Activated T-cell treated with anti-CD3 and anti-CD28 coated beads, Interleukin-2, amount 50 U/mL, for 4 hours (primary cell): ENCODE results near the gene SPATA17. TPM values are rescaled to one million over a fixed set of nuclear protein-coding genes. Genes with fewer than 3 reads are reported as not detected.

Experiments used
- ATAC-seq, 2 donors: fragments of 200-7000 bp; cut with Tn5 transposase; one replicate each; pipeline ENCODE4 v1.10.0; 2021
- DNase-seq: peaks from one replicate; pipeline ENCODE4 v3.0.0-alpha.2; 2020
- H3K27me3 Mint-ChIP-seq: one replicate; pipeline ENCODE4 v1.8.0; 2021; ENCODE audit warnings: low read depth, mixed read lengths
- H3K36me3 Mint-ChIP-seq: one replicate; pipeline ENCODE4 v1.8.0; 2022; ENCODE audit warnings: mixed read lengths; ENCODE audit not compliant: insufficient read depth
- H3K4me1 Mint-ChIP-seq: one replicate; pipeline ENCODE4 v1.8.0; 2021; ENCODE audit warnings: low read depth, mixed read lengths
- H3K4me3 Mint-ChIP-seq: one replicate; pipeline ENCODE4 v1.8.0; 2021; ENCODE audit warnings: mild to moderate bottlenecking, moderate library complexity, mixed read lengths
- H3K9me3 Mint-ChIP-seq: one replicate; pipeline ENCODE4 v1.8.0; 2021; ENCODE audit warnings: mixed read lengths
- total RNA-seq, 3 donors: library from RNA; stranded (reverse); gene quantifications; one replicate each; pipeline ENCODE4 v1.2.1, GENCODE V29; 2021

Gene SPATA17
- total RNA-seq, 3 donors from 2014 or later: not detected

DNA sequence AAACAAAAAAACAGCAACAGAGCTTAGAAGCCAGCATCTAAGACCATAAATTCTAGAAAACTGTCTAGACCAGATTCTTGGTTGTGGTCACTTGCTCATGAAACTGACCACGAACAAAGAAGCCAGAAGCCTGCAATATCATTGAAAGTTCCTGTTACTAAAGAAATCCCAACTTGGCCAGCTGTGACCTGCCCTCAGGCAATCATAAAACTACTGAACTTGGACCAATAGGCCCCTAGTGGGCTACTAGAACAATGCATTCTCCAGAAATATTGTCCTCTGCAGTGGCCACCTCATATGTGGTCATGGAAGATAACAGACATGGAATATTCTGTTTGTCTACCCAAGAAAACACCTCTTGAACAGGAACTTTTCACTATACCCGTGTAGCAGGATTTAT, 87.7 kb downstream of the SPATA17 start:
- H3K4me1 Mint-ChIP-seq: no peaks in the 10 kb centered on the region
- ATAC-seq (no peak), DNase-seq (no peak)
- H3K9me3 Mint-ChIP-seq: no peaks in the 10 kb centered on the region
- H3K4me3 Mint-ChIP-seq: no peak overlapping the region
- no peaks in the 10 kb centered on the region for H3K36me3 Mint-ChIP-seq
- H3K27me3 Mint-ChIP-seq: no peaks in the 10 kb centered on the region

DNA sequence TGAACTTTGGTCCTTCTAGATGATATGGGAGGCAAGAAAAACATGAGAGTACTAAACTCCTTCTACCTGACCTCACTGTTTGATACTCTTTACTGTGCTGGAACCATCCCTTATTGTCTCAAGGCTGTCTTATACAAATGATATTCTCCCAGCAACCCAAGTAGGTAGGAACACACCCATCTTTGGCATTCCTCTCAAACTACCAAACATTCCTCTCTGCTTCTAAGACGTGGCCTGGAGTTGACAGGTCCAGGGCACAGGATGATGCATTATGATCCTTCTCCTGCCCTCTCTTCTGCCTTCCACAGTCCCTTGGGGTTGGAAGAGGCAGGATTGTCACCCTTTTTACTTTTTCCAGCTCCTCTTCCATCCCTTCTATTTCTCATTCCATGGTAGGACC, 90.5 kb downstream of the SPATA17 start:
- no peaks in the 10 kb centered on the region for H3K27me3 Mint-ChIP-seq
- no peak overlapping the region for H3K4me3 Mint-ChIP-seq
- DNase-seq: no peak
- H3K9me3 Mint-ChIP-seq: no peaks in the 10 kb centered on the region
- no peak for ATAC-seq
- no peaks in the 10 kb centered on the region for H3K4me1 Mint-ChIP-seq
- H3K36me3 Mint-ChIP-seq: no peaks in the 10 kb centered on the region

DNA sequence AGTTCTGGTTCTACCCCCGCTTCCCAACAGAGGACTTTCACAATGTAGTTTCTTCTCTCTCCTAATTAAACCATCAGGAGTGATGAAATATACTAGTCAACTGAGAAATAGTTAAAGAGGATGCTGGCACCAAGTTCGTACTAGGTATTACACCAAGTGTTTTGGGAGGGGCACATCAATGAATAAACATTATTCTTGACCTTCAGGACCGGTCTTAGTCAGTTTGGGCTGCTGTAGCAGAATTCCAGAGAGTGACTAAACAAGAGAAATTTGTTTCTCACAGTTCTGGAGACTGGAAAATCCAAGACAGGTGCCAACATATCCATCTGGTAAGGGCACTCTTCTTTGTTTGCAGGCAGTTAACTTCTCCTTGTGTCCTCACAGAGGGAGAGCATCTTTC, 103.8 kb downstream of the SPATA17 start:
- Mint-ChIP-seq H3K27me3 (no peaks in the 10 kb centered on the region), H3K36me3 (no peaks in the 10 kb centered on the region), H3K9me3 (no peaks in the 10 kb centered on the region), H3K4me3 (no peak overlapping the region), H3K4me1 (no peaks in the 10 kb centered on the region)
- no peak for ATAC-seq
- no peak for DNase-seq

DNA sequence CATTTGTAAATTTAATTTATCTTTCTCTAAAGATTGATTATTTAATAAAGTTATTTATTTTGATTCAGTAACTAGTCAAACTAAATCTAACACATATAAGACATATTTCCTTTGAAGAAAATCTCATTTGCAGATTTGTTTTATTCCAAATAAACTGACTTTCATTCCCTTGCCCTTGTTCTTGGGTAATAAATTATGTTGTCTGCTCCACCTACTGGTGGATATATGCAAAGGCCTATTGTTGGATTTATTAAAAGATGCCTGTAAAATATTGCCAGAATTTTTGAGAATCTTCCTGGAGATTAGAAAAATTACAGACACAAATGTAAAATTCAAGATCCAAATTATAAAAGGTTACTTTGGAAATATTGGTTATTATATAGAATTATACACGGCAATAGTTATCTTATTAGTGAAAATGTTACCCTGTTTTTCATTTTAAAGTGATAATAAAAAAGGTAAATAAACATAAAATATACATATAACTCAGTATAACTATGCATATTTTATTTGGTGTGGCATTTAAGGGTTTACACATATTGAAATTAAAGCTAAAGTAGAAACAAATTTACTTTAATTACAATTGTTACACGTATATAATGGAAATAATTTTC, 116.1 kb downstream of the SPATA17 start:
- DNase-seq (no peak), ATAC-seq (no peak)
- Mint-ChIP-seq H3K9me3 (no peaks in the 10 kb centered on the region), H3K27me3 (no peaks in the 10 kb centered on the region), H3K36me3 (no peaks in the 10 kb centered on the region), H3K4me1 (no peaks in the 10 kb centered on the region), H3K4me3 (no peak overlapping the region)

DNA sequence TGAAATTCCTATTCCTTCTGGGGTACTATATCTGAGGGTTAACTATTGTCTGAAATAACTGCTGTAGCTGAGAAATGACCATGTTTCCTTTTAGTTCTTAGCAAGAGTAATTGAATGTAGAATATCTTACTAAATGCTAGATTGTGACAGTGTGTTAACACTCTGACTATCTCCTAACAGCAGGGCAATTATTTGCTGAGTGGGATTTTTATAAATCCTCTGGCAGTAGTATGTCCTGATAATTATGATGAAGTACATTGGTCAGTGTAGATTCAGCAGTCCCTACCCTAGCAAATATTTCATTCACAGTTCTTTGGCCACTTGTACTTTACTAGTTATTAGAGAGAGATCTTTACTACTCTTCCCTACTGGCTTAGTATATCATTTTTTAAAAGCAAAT, 138.6 kb downstream of the SPATA17 start:
- no peaks in the 10 kb centered on the region for H3K4me1 Mint-ChIP-seq
- no peaks in the 10 kb centered on the region for H3K27me3 Mint-ChIP-seq
- no peak overlapping the region for H3K4me3 Mint-ChIP-seq
- ATAC-seq: no peak
- no peaks in the 10 kb centered on the region for H3K9me3 Mint-ChIP-seq
- H3K36me3 Mint-ChIP-seq: no peaks in the 10 kb centered on the region
- DNase-seq: no peak

DNA sequence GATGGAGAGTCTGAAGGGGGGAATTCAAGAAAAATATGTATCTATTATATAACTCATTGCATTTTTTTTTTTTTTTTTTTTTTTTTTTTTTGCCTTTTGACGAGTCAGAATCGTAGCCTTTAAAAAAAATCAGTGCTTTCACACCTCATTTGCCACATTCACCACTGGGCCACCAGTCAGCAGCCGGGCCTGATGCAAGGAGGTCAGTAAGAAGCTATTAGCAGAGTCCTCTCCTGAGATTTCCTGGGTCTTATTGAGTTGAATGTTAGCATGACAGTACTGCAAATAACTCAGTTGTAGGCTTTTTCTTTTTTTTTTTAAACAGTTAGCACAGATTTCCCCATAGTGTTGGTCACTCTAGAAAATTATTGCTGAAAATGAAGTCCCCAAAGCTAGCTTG, 139.8 kb downstream of the SPATA17 start:
- Mint-ChIP-seq H3K4me1 (no peaks in the 10 kb centered on the region), H3K4me3 (no peak overlapping the region), H3K27me3 (no peaks in the 10 kb centered on the region), H3K9me3 (no peaks in the 10 kb centered on the region), H3K36me3 (no peaks in the 10 kb centered on the region)
- ATAC-seq (no peak), DNase-seq (no peak)

DNA sequence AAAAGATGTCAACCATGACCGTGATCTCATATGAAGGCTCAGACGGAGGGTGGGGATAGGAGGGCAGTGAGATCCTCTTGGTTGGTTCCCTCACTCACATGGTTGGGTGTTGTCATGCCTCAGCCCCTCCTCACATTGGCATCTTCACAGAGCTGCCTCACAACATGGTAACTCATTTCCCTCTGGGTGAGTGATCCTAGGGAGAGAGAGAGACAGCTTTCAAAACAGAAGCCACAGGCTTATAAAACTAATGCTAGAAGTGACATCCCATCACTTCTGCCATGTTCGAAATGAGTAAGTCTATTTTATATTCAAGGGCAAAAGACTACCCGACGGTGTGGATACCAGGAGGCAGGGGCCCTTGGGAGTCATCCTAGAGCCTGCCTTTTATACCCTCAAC, 145.5 kb downstream of the SPATA17 start:
- no peak for DNase-seq
- no peaks in the 10 kb centered on the region for H3K36me3 Mint-ChIP-seq
- no peaks in the 10 kb centered on the region for H3K4me1 Mint-ChIP-seq
- no peak for ATAC-seq
- H3K4me3 Mint-ChIP-seq: no peak overlapping the region
- H3K27me3 Mint-ChIP-seq: no peaks in the 10 kb centered on the region
- H3K9me3 Mint-ChIP-seq: no peaks in the 10 kb centered on the region

DNA sequence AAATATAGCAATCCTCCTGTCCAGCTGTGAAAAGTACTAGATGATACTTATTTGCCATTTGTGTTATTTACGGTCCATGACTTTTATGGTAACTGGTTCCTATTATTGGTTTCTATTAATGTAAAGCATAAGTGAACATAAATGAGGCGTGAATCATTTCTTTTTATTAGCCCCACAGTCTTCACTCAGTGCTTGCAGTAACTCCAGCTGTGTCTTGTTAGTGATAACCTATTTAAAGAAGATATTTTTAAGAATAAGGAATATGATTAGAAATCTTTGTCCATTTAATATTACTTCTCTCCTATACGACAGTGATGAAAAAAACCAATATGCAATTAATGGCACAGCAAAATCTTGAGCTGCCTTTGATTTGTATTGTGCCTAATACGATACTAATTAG, 149.9 kb downstream of the SPATA17 start:
- no peaks in the 10 kb centered on the region for H3K4me1 Mint-ChIP-seq
- ATAC-seq (no peak), DNase-seq (no peak)
- H3K9me3 Mint-ChIP-seq: no peaks in the 10 kb centered on the region
- no peaks in the 10 kb centered on the region for H3K36me3 Mint-ChIP-seq
- H3K4me3 Mint-ChIP-seq: no peak overlapping the region
- no peaks in the 10 kb centered on the region for H3K27me3 Mint-ChIP-seq

DNA sequence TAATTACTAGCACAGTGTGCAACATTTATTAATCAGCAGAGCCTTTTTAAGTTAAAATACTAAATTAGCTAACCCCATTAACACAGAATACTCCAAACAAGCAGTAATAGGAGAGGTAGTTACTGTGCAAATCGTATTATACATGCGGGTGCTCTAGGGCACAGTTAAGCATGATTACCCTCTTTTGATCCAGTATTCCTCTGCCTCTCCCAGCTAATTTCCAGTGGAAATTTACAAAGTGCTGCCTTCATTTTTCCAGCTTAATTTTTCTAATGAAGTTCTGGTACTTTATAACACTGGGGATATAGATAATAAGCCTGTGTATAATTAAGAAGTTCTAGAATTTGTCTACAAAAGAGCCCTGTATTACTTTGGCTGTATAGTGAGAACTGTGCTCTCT, 159.9 kb downstream of the SPATA17 start:
- no peak for DNase-seq
- H3K4me1 Mint-ChIP-seq: no peaks in the 10 kb centered on the region
- no peaks in the 10 kb centered on the region for H3K36me3 Mint-ChIP-seq
- no peaks in the 10 kb centered on the region for H3K9me3 Mint-ChIP-seq
- no peak overlapping the region for H3K4me3 Mint-ChIP-seq
- no peaks in the 10 kb centered on the region for H3K27me3 Mint-ChIP-seq
- ATAC-seq: no peak

DNA sequence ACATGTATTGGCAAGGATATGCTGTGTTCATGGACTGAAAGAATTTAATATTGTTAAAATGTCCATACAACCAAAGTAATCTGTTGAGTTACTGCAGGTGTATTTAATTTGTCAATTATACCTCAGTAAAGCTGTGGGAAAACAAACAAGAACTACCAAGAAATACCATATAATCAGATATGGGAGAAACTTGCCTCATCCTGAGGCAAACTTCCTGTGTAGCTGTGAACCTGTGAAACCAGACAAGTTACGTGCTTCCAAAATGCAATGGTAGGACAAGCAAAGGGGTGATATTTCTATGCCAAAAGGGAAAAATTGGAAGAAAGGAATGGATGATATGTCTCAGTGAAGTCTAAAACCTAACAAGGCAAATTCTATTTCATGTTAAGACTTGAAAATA, 174.6 kb downstream of the SPATA17 start:
- no peaks in the 10 kb centered on the region for H3K27me3 Mint-ChIP-seq
- H3K4me1 Mint-ChIP-seq: no peaks in the 10 kb centered on the region
- DNase-seq: no peak
- H3K4me3 Mint-ChIP-seq: no peak overlapping the region
- ATAC-seq: no peak
- H3K9me3 Mint-ChIP-seq: peaks cover 6% of the 10 kb centered on the region
- H3K36me3 Mint-ChIP-seq: no peaks in the 10 kb centered on the region

DNA sequence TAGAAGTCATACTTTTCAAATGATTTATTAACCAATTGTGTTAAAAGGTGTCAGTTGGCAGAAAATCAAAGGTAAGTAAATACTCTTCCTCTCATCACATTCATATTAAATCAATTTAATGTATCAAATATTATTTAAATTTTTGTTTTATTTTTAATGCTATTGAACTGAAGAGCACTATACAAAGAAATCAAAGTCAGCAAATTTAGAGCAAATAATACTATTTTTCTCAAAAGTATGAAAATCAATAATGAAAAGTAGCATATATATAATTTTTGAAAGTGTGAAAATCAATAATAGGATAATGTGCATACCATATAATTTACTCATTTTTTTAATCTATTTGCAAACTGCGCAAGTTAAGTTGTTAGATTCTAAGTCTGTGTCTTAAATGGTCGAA, 181.0 kb downstream of the SPATA17 start:
- H3K4me3 Mint-ChIP-seq: no peak overlapping the region
- peaks cover 5% of the 10 kb centered on the region for H3K9me3 Mint-ChIP-seq
- H3K36me3 Mint-ChIP-seq: no peaks in the 10 kb centered on the region
- H3K4me1 Mint-ChIP-seq: no peaks in the 10 kb centered on the region
- no peaks in the 10 kb centered on the region for H3K27me3 Mint-ChIP-seq
- DNase-seq (no peak), ATAC-seq (no peak)

DNA sequence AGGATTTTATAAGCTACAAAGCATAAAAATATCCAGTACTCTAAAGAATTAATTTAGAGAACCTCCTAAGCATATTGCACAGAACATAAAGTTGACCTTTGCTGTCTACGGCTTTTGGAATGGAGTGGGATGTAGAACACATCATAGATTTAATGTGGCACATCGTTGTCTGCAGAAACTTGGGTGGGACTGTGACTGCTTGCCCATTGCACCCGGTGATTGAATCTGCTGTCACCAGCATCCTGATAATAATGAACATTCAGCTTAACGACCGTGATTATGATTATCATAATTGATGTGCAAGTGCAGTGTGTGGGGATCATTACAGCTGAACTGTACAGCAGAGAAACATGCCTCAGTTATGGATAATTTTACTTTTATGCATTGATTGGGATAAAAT, 181.9 kb downstream of the SPATA17 start:
- Mint-ChIP-seq H3K9me3 (peaks cover 8% of the 10 kb centered on the region), H3K4me1 (no peaks in the 10 kb centered on the region), H3K36me3 (no peaks in the 10 kb centered on the region), H3K4me3 (no peak overlapping the region), H3K27me3 (no peaks in the 10 kb centered on the region)
- no peak for DNase-seq
- no peak for ATAC-seq

DNA sequence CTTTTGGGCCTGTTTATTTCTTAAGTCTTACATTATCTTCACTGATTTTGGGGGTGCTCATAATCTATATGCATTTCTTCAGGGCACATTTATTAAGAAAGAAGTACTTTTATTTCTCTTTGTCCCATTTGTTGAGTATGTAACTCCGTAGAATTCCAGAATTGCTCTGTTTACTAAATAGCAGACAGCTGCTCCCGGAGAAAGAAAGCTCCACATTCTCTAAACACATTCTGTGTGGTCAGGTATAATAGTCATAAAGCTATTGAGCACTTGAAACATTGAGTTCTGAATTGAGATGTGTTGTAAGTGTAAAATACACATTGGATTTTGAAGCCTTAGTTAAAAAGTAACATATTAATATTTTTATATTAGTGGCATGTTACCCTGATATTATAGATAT, 206.5 kb downstream of the SPATA17 start:
- DNase-seq (no peak), ATAC-seq (no peak)
- Mint-ChIP-seq H3K27me3 (no peaks in the 10 kb centered on the region), H3K9me3 (no peaks in the 10 kb centered on the region), H3K4me1 (no peaks in the 10 kb centered on the region), H3K4me3 (no peak overlapping the region), H3K36me3 (no peaks in the 10 kb centered on the region)

DNA sequence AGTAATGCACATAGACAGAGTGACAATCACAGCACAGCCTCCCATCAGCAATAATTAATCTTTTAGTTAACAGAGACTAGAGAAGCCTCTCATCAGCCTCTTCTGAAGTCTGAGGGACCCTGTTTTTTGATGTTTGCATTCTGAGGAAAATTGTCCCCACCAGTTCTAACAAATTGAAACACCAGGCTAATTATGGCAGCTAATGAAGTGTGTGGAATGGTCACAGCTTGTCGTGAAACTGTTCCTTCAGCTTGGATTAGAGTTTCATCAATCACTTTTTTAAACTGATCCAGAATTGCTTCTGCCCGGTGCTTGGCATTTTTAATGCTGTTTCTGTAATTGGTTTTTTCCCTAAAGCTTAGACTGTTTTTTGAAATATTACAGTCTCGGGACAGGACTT, 208.0 kb downstream of the SPATA17 start:
- Mint-ChIP-seq H3K4me3 (no peak overlapping the region), H3K9me3 (no peaks in the 10 kb centered on the region), H3K36me3 (no peaks in the 10 kb centered on the region), H3K4me1 (no peaks in the 10 kb centered on the region), H3K27me3 (no peaks in the 10 kb centered on the region)
- no peak for DNase-seq
- no peak for ATAC-seq

DNA sequence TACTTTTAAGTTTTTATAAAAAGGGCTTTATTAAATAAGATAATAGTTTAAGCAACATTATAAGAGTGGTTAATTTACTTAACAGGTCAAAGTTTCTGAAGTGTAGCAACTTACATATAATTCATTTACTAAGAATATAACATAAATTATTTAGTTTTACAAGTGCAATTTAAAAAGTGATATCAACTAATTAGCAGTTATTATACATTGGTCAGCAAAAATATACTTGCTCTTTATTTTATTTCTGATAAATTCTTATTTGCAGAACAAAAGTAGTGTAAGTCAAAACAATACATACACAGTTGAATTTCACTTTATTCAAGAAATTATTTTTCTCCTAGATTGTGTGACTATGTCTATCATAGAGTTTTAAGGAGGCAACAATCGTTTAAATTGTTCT, 215.6 kb downstream of the SPATA17 start:
- no peak overlapping the region for H3K4me3 Mint-ChIP-seq
- no peaks in the 10 kb centered on the region for H3K36me3 Mint-ChIP-seq
- H3K27me3 Mint-ChIP-seq: no peaks in the 10 kb centered on the region
- H3K4me1 Mint-ChIP-seq: no peaks in the 10 kb centered on the region
- no peaks in the 10 kb centered on the region for H3K9me3 Mint-ChIP-seq
- ATAC-seq (no peak), DNase-seq (no peak)

DNA sequence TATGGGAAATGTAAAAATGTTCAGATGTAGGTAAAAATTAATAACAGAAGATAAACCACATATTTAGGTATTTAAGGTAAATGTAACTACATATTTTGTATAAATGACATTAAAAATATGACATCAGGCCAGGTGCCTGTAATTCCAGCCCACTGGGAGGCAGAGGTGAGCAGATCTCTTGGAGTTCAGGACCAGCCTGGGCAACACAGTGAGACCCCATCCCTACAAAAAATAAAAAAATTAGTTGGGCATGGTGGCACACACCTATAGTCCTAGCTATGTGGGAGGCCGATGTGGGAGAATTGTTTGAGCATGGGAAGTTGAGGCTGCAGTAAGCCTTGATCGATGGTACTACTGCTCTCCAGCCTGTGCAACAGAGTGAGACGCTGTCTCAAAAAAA, 216.5 kb downstream of the SPATA17 start:
- H3K4me1 Mint-ChIP-seq: no peaks in the 10 kb centered on the region

More for the DNA sequence above, 216.5 kb downstream of the SPATA17 start:
- ATAC-seq: no peak
- Mint-ChIP-seq H3K4me3 (no peak overlapping the region), H3K36me3 (no peaks in the 10 kb centered on the region), H3K9me3 (no peaks in the 10 kb centered on the region), H3K27me3 (no peaks in the 10 kb centered on the region)
- no peak for DNase-seq
